ENCODE results near the gene C1orf226.

C1orf226 gene

DNA sequence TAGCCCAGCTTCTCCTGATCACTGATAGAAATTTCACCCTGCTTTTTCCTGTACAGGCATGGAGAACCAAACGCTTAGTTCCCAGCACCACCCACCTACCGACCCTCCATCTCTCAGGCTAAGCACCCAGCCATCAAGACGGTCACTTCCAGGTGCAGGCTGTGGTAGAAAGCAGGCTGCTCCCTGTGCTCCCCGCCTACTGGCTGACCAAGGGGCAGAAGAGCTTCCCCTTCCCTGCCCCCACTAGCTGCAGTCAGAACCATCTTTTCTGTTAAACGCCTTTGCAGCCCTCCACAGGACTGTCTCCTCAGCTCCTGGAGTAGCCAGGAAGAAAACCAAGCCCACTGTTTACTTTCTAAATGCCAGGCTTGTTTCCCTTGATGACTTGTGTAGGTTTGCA, 27.8 kb upstream of the C1orf226 start:
- peaks cover 12% of the 10 kb centered on the region for H3K4me1 ChIP-seq (ENCODE audit: control insufficient read depth, low read depth, low read length)
- H3K27ac ChIP-seq (ENCODE audit: low read length), result no peak overlapping the region
- no peak overlapping the region for H3K4me3 ChIP-seq (ENCODE audit: low read length)
- H3K36me3 ChIP-seq (ENCODE audit: control insufficient read depth, low read depth, low read length), result no peaks in the 10 kb centered on the region
- no peaks in the 10 kb centered on the region for H3K9me3 ChIP-seq (ENCODE audit: control insufficient read depth, low read depth, low read length)
- no peaks in the 10 kb centered on the region for H3K27me3 ChIP-seq (ENCODE audit: control insufficient read depth, insufficient read depth, low read length)
- no peak overlapping the region for H3K9ac ChIP-seq (ENCODE audit: low read length)

DNA sequence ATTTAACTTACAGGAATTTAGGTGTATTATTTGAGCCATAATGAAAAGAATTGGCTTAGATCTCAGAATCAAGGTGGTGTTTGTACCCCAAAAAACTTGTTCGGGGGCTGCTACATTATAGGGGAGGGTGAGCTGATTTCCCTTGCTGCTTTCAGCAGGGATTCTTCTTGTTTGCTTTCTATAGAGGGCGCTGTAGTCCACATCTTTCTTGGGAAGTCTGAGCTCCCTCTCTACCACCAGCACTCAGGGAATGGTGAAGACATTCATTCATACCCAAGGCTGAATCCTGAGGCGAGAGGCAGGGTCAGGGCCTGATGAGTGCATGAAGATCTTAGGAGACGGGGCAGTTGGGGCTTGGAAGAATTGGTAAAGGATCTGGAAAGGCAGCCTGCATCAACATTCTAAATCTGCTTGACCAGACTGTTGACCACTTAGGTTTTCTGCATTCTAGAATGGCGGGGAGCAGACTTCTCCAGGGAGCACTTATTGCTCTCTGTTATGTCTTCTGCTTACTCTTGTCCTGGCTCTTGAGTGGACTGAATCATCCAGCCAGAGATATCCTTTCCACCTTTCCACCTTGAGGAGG, 23.8 kb upstream of the C1orf226 start:
- Histone ChIP-seq H3K9me3 (ENCODE audit: control insufficient read depth, low read depth, low read length) (no peaks in the 10 kb centered on the region), H3K4me3 (ENCODE audit: low read length) (no peak overlapping the region), H3K36me3 (ENCODE audit: control insufficient read depth, low read depth, low read length) (no peaks in the 10 kb centered on the region), H3K27me3 (ENCODE audit: control insufficient read depth, insufficient read depth, low read length) (no peaks in the 10 kb centered on the region), H3K9ac (ENCODE audit: low read length) (no peak overlapping the region), H3K4me1 (ENCODE audit: control insufficient read depth, low read depth, low read length) (peaks cover 11% of the 10 kb centered on the region), H3K27ac (ENCODE audit: low read length) (no peak overlapping the region)

DNA sequence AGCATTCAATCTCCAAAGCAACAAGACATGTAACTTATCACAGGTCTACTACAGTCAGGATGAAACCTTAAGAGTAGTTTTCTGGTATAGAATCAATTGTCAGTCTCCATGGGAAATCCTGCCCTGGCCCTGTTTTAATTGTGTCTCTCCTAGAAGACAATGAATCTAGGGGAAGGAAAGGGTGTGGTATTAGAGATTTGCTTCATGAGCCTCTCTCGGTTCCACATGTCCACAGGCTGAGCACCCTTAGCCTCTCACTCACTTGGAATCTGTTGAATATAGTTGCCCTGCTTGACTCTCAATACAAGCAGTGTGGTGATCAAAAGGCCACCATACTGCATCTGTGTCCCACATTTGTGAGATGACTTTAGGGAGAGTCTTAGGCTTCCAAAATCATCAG, 22.6 kb upstream of the C1orf226 start:
- no peaks in the 10 kb centered on the region for H3K9me3 ChIP-seq (ENCODE audit: control insufficient read depth, low read depth, low read length)
- H3K9ac ChIP-seq (ENCODE audit: low read length), result no peak overlapping the region
- H3K4me3 ChIP-seq (ENCODE audit: low read length), result no peak overlapping the region
- no peaks in the 10 kb centered on the region for H3K4me1 ChIP-seq (ENCODE audit: control insufficient read depth, low read depth, low read length)
- no peaks in the 10 kb centered on the region for H3K27me3 ChIP-seq (ENCODE audit: control insufficient read depth, insufficient read depth, low read length)
- no peak overlapping the region for H3K27ac ChIP-seq (ENCODE audit: low read length)
- no peaks in the 10 kb centered on the region for H3K36me3 ChIP-seq (ENCODE audit: control insufficient read depth, low read depth, low read length)

DNA sequence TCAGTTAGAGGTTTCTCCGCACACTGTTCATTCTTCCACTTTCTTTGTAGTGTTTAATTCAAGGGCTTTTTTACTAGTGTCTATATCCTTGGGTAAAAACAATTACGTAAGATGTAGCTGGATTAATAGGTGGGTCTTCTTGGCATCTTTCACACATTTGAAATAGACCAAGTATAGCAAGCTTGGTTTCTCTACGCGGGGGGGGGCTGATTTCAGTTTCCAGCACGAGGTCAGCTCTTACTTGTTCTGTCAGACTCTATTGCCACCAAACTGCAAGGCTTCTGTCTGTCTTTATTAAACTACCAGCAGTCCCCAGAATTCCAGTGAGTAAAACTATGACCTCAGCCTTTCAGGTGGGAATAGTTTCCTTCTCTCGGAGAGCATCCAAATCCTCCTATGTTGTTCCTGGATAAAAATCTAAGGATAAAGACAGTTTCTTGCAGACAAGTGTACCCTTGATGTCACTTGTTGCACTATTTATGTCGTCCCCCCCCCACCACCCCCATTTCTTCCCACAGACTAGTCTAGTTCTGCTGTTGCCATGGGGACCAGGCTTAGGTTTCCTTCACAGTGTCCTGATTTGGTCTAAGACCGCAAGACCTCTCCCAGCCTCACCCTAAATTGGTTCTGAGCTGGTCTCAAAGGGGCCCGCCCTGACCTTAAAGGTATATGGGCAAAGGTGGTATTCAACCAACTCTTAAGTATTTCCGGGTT, 21.8 kb upstream of the C1orf226 start:
- Histone ChIP-seq H3K27me3 (ENCODE audit: control insufficient read depth, insufficient read depth, low read length) (no peaks in the 10 kb centered on the region), H3K9ac (ENCODE audit: low read length) (no peak overlapping the region), H3K27ac (ENCODE audit: low read length) (no peak overlapping the region), H3K36me3 (ENCODE audit: control insufficient read depth, low read depth, low read length) (no peaks in the 10 kb centered on the region), H3K4me1 (ENCODE audit: control insufficient read depth, low read depth, low read length) (no peaks in the 10 kb centered on the region), H3K4me3 (ENCODE audit: low read length) (no peak overlapping the region), H3K9me3 (ENCODE audit: control insufficient read depth, low read depth, low read length) (no peaks in the 10 kb centered on the region)

DNA sequence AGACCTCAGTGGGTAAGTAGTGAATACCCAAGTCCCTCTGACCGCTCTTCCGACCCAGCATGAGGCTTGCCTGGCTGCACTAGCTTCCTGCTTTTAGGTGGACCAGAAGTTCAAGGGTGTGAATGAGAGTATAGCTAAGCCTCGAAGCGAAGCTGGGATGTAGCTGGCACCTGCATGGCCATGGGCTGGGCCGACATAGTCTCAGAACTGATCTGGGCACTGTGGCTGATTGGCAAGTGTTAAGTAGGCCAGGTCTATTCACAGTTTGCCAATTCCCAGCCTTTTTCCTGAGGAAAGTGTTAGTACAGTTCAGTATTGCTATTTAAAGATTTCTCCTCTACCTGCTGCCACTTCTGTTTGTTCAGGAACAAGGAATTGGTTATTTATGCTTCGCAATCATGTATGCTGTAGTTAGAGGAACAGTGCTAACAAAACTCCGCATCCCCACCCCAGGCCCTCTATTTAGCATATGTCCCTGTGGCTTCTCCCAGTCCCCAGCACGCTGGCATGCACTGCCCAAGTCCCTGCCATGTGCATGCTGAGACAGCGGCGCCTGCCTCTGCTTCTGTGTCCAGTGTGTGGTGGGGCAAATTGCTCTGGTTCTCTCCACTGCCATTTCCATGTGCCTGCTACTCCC, 21.2 kb upstream of the C1orf226 start:
- no peak overlapping the region for H3K4me3 ChIP-seq (ENCODE audit: low read length)
- H3K27me3 ChIP-seq (ENCODE audit: control insufficient read depth, insufficient read depth, low read length), result no peaks in the 10 kb centered on the region
- H3K9me3 ChIP-seq (ENCODE audit: control insufficient read depth, low read depth, low read length), result no peaks in the 10 kb centered on the region
- H3K27ac ChIP-seq (ENCODE audit: low read length), result no peak overlapping the region
- no peaks in the 10 kb centered on the region for H3K4me1 ChIP-seq (ENCODE audit: control insufficient read depth, low read depth, low read length)
- H3K36me3 ChIP-seq (ENCODE audit: control insufficient read depth, low read depth, low read length), result no peaks in the 10 kb centered on the region
- no peak overlapping the region for H3K9ac ChIP-seq (ENCODE audit: low read length)

DNA sequence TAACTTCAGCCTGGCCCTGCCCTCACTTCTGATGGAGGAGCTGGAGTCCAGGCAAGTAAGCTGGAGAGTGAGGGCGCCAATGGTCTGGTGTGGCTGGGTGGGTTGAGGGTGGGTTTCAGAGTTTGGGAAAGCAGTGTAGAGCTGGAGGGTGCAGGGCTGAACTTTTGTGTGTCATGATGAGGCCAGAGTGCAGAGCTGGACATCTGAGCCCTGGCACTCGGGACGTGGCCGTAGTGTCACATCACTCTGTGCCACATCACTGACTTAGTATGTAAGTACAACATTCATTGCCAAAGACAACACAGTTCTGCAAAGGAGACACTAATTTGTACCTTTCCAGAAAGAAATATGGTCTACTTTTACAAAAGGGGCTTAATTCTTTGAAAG, 20.7 kb upstream of the C1orf226 start:
- Histone ChIP-seq H3K27me3 (ENCODE audit: control insufficient read depth, insufficient read depth, low read length) (no peaks in the 10 kb centered on the region), H3K9ac (ENCODE audit: low read length) (no peak overlapping the region), H3K27ac (ENCODE audit: low read length) (no peak overlapping the region)

DNA sequence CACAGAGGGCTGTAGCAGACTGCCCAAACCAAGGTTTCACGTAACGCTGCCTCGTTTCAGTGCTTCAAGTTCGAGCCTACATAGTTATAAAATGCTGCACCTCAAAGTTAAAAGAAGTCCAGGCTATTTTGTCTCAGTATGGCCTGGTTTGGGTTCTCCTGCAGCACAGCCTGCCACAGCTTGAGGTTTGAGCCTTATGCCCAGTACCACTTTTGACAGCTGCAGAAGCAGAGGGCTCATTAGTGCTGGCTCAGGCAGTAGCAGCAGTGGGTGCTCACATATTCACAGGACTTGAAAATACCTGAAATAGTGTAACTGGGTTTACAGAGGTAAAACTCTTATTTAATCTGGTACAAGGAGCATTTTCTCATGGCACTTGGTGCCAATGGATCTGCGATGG, 20.2 kb upstream of the C1orf226 start:
- Histone ChIP-seq H3K36me3 (ENCODE audit: control insufficient read depth, low read depth, low read length) (no peaks in the 10 kb centered on the region), H3K27me3 (ENCODE audit: control insufficient read depth, insufficient read depth, low read length) (no peaks in the 10 kb centered on the region), H3K9me3 (ENCODE audit: control insufficient read depth, low read depth, low read length) (no peaks in the 10 kb centered on the region), H3K27ac (ENCODE audit: low read length) (no peak overlapping the region), H3K9ac (ENCODE audit: low read length) (no peak overlapping the region), H3K4me1 (ENCODE audit: control insufficient read depth, low read depth, low read length) (no peaks in the 10 kb centered on the region), H3K4me3 (ENCODE audit: low read length) (no peak overlapping the region)

More for the DNA sequence above, 20.7 kb upstream of the C1orf226 start:
- H3K4me1 ChIP-seq (ENCODE audit: control insufficient read depth, low read depth, low read length), result no peaks in the 10 kb centered on the region
- H3K4me3 ChIP-seq (ENCODE audit: low read length), result no peak overlapping the region
- H3K36me3 ChIP-seq (ENCODE audit: control insufficient read depth, low read depth, low read length), result no peaks in the 10 kb centered on the region
- no peaks in the 10 kb centered on the region for H3K9me3 ChIP-seq (ENCODE audit: control insufficient read depth, low read depth, low read length)

DNA sequence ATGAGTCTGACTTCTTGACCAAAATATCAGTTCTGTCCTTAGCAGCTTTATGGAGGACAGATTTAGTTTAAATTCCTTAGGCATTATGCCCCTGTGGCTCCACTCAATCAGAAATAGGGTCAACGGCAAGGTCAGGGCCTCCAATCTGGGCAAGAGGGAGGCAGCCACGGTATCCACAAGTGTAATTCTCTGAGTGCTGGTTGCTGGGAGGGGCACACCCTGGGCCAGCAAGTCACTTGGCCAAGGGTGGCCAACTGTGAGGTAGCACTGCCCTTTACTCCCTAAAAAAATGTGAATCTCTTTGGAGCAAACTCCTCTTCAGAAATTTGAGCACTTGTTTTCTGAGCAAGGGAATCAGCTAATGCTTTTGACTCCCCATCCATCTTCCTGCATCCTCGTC, 17.7 kb upstream of the C1orf226 start:
- Histone ChIP-seq H3K36me3 (ENCODE audit: control insufficient read depth, low read depth, low read length) (no peaks in the 10 kb centered on the region), H3K4me3 (ENCODE audit: low read length) (no peak overlapping the region), H3K9ac (ENCODE audit: low read length) (no peak overlapping the region), H3K27me3 (ENCODE audit: control insufficient read depth, insufficient read depth, low read length) (no peaks in the 10 kb centered on the region), H3K27ac (ENCODE audit: low read length) (no peak overlapping the region), H3K4me1 (ENCODE audit: control insufficient read depth, low read depth, low read length) (no peaks in the 10 kb centered on the region), H3K9me3 (ENCODE audit: control insufficient read depth, low read depth, low read length) (no peaks in the 10 kb centered on the region)

DNA sequence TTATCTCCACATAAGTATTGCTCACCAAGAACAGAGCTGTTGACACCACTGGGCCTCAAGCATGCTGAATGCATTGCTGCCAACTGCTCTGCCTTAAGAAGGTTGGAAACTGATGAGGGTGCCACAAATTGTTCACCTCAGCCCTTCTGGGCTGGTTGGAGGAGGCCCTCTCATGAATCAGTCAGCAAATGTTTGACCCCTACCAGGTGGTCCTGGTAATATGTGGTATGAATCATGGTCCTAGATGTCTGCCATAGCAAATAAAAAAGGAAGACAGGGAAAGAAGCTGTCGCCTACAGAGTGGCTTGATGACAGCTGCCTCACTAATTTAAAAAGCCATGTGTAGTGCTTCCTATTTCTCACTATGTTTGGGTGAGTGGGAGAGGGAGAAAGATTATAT, 17.0 kb upstream of the C1orf226 start:
- Histone ChIP-seq H3K27me3 (ENCODE audit: control insufficient read depth, insufficient read depth, low read length) (no peaks in the 10 kb centered on the region), H3K4me1 (ENCODE audit: control insufficient read depth, low read depth, low read length) (no peaks in the 10 kb centered on the region), H3K36me3 (ENCODE audit: control insufficient read depth, low read depth, low read length) (no peaks in the 10 kb centered on the region), H3K9me3 (ENCODE audit: control insufficient read depth, low read depth, low read length) (no peaks in the 10 kb centered on the region), H3K4me3 (ENCODE audit: low read length) (no peak overlapping the region), H3K9ac (ENCODE audit: low read length) (no peak overlapping the region), H3K27ac (ENCODE audit: low read length) (no peak overlapping the region)

DNA sequence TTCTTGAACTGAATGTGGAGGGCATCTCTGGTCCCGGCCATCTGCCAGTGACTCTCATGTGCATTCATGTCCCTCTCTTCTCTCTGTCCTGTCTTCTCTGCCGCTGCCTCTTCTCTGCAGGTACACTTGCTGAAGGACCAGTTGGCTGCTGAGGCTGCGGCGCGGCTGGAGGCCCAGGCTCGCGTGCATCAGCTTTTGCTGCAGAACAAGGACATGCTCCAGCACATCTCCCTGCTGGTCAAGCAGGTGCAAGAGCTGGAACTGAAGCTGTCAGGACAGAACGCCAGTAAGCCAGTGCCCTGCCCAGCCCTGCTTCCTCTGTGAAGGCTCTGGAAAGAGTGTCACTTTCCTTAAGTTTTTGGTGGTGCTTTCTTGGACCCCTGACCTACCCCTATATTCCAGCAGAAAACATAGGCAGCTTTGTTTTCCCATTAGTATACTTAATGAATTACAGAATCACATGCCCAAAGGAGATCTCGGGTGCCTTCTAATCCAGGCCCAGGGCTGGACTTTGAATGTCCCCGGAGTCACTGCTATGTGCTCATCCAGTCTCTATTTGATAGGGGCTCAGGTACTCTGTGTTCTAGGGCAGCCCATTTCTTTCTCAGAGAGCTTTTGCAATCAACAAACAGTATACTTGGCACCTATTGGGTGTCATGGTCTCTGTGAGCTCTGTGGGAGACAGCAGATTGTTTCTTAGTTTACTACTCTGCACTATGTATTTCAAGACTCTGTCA, 16.1 kb upstream of the C1orf226 start:
- no peaks in the 10 kb centered on the region for H3K9me3 ChIP-seq (ENCODE audit: control insufficient read depth, low read depth, low read length)
- no peaks in the 10 kb centered on the region for H3K36me3 ChIP-seq (ENCODE audit: control insufficient read depth, low read depth, low read length)
- no peaks in the 10 kb centered on the region for H3K4me1 ChIP-seq (ENCODE audit: control insufficient read depth, low read depth, low read length)
- no peak overlapping the region for H3K27ac ChIP-seq (ENCODE audit: low read length)
- no peaks in the 10 kb centered on the region for H3K27me3 ChIP-seq (ENCODE audit: control insufficient read depth, insufficient read depth, low read length)
- no peak overlapping the region for H3K9ac ChIP-seq (ENCODE audit: low read length)
- no peak overlapping the region for H3K4me3 ChIP-seq (ENCODE audit: low read length)

DNA sequence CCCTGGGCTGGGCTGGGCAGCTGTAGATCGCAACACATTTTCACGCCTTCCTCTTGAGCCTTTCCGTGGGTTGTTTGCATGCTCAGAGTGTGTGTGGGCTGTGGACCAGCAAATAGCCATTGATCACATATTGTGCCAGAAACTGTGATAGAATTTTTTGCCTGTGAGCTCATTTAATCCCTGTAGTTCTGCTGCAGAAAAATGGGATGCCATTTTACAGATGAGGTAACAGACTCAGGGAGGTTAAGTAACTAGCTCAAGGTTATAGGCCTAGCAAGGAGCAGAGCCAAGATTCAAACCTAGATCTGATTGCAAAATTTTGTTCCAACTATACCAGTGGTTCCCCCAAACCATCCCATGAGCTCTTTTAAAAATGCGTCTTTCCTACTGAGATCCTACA, 15.4 kb upstream of the C1orf226 start:
- no peaks in the 10 kb centered on the region for H3K9me3 ChIP-seq (ENCODE audit: control insufficient read depth, low read depth, low read length)
- H3K27me3 ChIP-seq (ENCODE audit: control insufficient read depth, insufficient read depth, low read length), result no peaks in the 10 kb centered on the region
- H3K9ac ChIP-seq (ENCODE audit: low read length), result no peak overlapping the region
- H3K27ac ChIP-seq (ENCODE audit: low read length), result no peak overlapping the region
- H3K4me3 ChIP-seq (ENCODE audit: low read length), result no peak overlapping the region
- no peaks in the 10 kb centered on the region for H3K36me3 ChIP-seq (ENCODE audit: control insufficient read depth, low read depth, low read length)
- no peaks in the 10 kb centered on the region for H3K4me1 ChIP-seq (ENCODE audit: control insufficient read depth, low read depth, low read length)

Data from iPS-18a (cell line).